H1 (cell line): ENCODE results near the gene CYBA. TPM values are rescaled to one million over a fixed set of nuclear protein-coding genes. Genes with fewer than 3 reads are reported as not detected.

Source experiments
- BACH1 ChIP-seq: IDR thresholded peaks from 2 replicates; pipeline ENCODE4 v1.6.1; 2012; ENCODE audit warnings: low read length, improper control_type of control experiment
- FOSL1 ChIP-seq: IDR thresholded peaks from 2 replicates; pipeline ENCODE4 v1.6.1; 2011; ENCODE audit warnings: mild to moderate bottlenecking, low read depth, low read length, moderate library complexity; ENCODE audit not compliant: insufficient read depth
- HDAC2 ChIP-seq, 2 experiments: fragments of 300-600 bp in 1 of 2; sonication (generic) in 1 of 2; IDR thresholded peaks; 2 replicates each; pipeline ENCODE4 v1.6.1; 2011 to 2012; ENCODE audit warnings: low read depth in 2 of 2, low read length in 2 of 2, mild to moderate bottlenecking in 2 of 2, moderate library complexity in 2 of 2, borderline replicate concordance in 1 of 2, inconsistent platforms in 1 of 2
- polyA plus RNA-seq, 7 experiments: library from polyadenylated mRNA; depleted of rRNA in 3 of 7; stranded (reverse) in 5 of 7; unstranded in 2 of 7; fragments of >200 nt in 5 of 7; fragments of 200-250 nt in 2 of 7; gene quantifications; 1 replicate in 5 of 7; 2 replicates in 1 of 7; 4 replicates in 1 of 7; pipeline versions ENCODE4 v1.2.1 to v1.2.3, GENCODE V29; 2011 to 2013; ENCODE audit warnings: missing spikeins in 2 of 7, mixed read lengths in 2 of 7
- total RNA-seq: library from RNA; stranded (reverse); fragmentation: NEBNext Ultra II Directional; extraction: Animal tissue kit (Norgen Biotek cat#: 25700); gene quantifications from 2 replicates; pipeline ENCODE4 v1.2.1, GENCODE V29; 2021

CYBA gene
- total and polyA plus RNA-seq, 2 of the 8 experiments (the other 6 are each of a cell fraction or from before 2014, with no cell fraction given) = 136 to 254 TPM

DNA sequence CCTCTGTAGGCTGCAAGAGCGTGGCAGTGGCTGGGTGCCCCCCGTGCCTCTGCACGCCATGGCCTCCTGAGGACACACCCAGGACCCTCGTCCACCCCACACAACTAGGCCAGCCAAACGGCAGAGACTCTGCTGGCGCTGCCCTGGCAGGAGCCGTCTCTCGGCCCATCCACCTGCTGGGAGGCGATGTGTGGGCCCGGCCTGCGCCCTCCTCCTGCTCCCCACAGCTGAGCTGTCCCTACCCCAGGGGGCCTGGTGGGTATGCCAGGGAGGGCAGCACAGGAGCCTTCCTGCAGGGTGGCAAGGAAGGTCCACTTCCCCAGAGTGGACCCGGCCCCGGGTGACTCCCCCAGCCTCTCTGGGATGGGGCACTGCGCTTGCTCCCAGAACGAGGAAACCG, 48.3 kb upstream of the CYBA start (continued):
- TF ChIP-seq BACH1 (no peak), HDAC2 (IDR thresholded peaks at IDR 0.05; ENCODE audit: borderline replicate concordance in 1 of 2, low read depth in 2 of 2, low read length in 2 of 2) (no peak), FOSL1 (no peak)
